NT2/D1 (cell line): ENCODE data around the gene PGLYRP3.
A peak's percentile ranks its signal among the peaks of the same experiment; 100 is the strongest.

ENCODE experiments used
- DNase-seq: peaks from one replicate; pipeline ENCODE4 v3.0.0-alpha.2; 2011; ENCODE audit warnings: low read depth, low spot score
- H3K27me3 ChIP-seq: 2 replicates; pipeline ENCODE4 v1.6.0; 2011; ENCODE audit warnings: mild to moderate bottlenecking; ENCODE audit not compliant: insufficient read length, insufficient read depth
- H3K36me3 ChIP-seq: 2 replicates; pipeline ENCODE4 v1.6.1; 2011; ENCODE audit warnings: mild to moderate bottlenecking, low read length, mixed read lengths; ENCODE audit not compliant: insufficient read depth, insufficient read length
- H3K4me1 ChIP-seq: 2 replicates; pipeline ENCODE4 v1.5.1; 2011; ENCODE audit not compliant: insufficient read depth, insufficient read length
- H3K4me3 ChIP-seq: 2 replicates; pipeline ENCODE4 v1.5.1; 2011; ENCODE audit warnings: low read depth; ENCODE audit not compliant: insufficient read length
- H3K9ac ChIP-seq: 2 replicates; pipeline ENCODE4 v1.6.0; 2011; ENCODE audit warnings: low read depth; ENCODE audit not compliant: insufficient read length
- H3K9me3 ChIP-seq: 2 replicates; pipeline ENCODE4 v1.5.1; 2011; ENCODE audit warnings: mild to moderate bottlenecking, low read length; ENCODE audit not compliant: insufficient read depth
- SUZ12 ChIP-seq: IDR thresholded peaks from 2 replicates; pipeline ENCODE4 v1.6.1; 2011; ENCODE audit not compliant: insufficient read length, insufficient read depth; ENCODE audit errors: extremely low read depth
- YY1 ChIP-seq: IDR thresholded peaks from 2 replicates; pipeline ENCODE4 v1.6.1; 2011; ENCODE audit not compliant: insufficient read length, insufficient read depth
- ZNF274 ChIP-seq: IDR thresholded peaks from 2 replicates; pipeline ENCODE4 v1.6.1; 2011; ENCODE audit warnings: mild to moderate bottlenecking, low read depth, low read length

PGLYRP3 gene

GRCh38 chr1:153260585-153261280, 52.0 kb downstream of the PGLYRP3 start:
- Histone ChIP-seq H3K36me3 (no peaks in the 10 kb centered on the region), H3K4me1 (no peaks in the 10 kb centered on the region), H3K9me3 (peaks cover 8% of the 10 kb centered on the region; the same call in 1 of the 2 replicates), H3K27me3 (peaks cover 70% of the 10 kb centered on the region), H3K9ac (no peak overlapping the region), H3K4me3 (peak overlapping the region; percentile 38)
- DNase-seq = peak; percentile 9
- no peak for TF ChIP-seq SUZ12
- TF ChIP-seq ZNF274 = no peak
- TF ChIP-seq YY1 = no peak

GRCh38 chr1:153259387-153259786, 53.4 kb downstream of the PGLYRP3 start, which contains the start of gene LORICRIN:
Gene LORICRIN (plus strand): TSS chr1:153259687. CDS start chr1:153260950, 1,263 bp downstream.
- Histone ChIP-seq H3K36me3 (no peaks in the 10 kb centered on the region), H3K27me3 (peaks cover 67% of the 10 kb centered on the region), H3K9me3 (0 out of 2 replicates have a peak, but pooled peaks cover 2% of the 10 kb centered on the region), H3K4me1 (no peaks in the 10 kb centered on the region), H3K9ac (no peak within 1 kb of the TSS), H3K4me3 (peak within 1 kb of the TSS; percentile 29)
- TF ChIP-seq SUZ12 (no peak), ZNF274 (no peak)
- DNase-seq = no peak

GRCh38 chr1:153253693-153254092, 59.1 kb downstream of the PGLYRP3 start:
- H3K4me3 ChIP-seq = no peak overlapping the region

GRCh38 chr1:153253076-153253475, 59.7 kb downstream of the PGLYRP3 start:
- no peak overlapping the region for H3K4me3 ChIP-seq
- TF ChIP-seq ZNF274 (no peak), SUZ12 (no peak), YY1 (no peak)
- H3K27me3 ChIP-seq = peaks cover 5% of the 10 kb centered on the region
- no peak for DNase-seq
- H3K4me1 ChIP-seq = no peaks in the 10 kb centered on the region
- H3K9ac ChIP-seq = no peak overlapping the region
- H3K36me3 ChIP-seq = no peaks in the 10 kb centered on the region
- no peaks in the 10 kb centered on the region for H3K9me3 ChIP-seq

More at GRCh38 chr1:153253693-153254092, 59.1 kb downstream of the PGLYRP3 start:
- Histone ChIP-seq H3K9me3 (no peaks in the 10 kb centered on the region), H3K36me3 (no peaks in the 10 kb centered on the region), H3K4me1 (no peaks in the 10 kb centered on the region), H3K9ac (no peak overlapping the region), H3K27me3 (peaks cover 11% of the 10 kb centered on the region)
- no peak for DNase-seq
- TF ChIP-seq YY1 (no peak), SUZ12 (no peak), ZNF274 (no peak)

GRCh38 chr1:153251988-153252387, 60.8 kb downstream of the PGLYRP3 start:
- H3K4me3 ChIP-seq = no peak overlapping the region
- no peak for DNase-seq
- TF ChIP-seq YY1 = no peak
- TF ChIP-seq SUZ12 = no peak
- TF ChIP-seq ZNF274 = no peak
- H3K36me3 ChIP-seq = no peaks in the 10 kb centered on the region
- no peaks in the 10 kb centered on the region for H3K4me1 ChIP-seq
- H3K9me3 ChIP-seq = no peaks in the 10 kb centered on the region
- no peak overlapping the region for H3K9ac ChIP-seq
- no peaks in the 10 kb centered on the region for H3K27me3 ChIP-seq

- no peak overlapping the region for H3K9ac ChIP-seq
- no peaks in the 10 kb centered on the region for H3K9me3 ChIP-seq
- no peaks in the 10 kb centered on the region for H3K4me1 ChIP-seq
- DNase-seq = no peak
- TF ChIP-seq YY1 (no peak), ZNF274 (no peak), SUZ12 (no peak)
- H3K27me3 ChIP-seq = no peaks in the 10 kb centered on the region
- H3K36me3 ChIP-seq = no peaks in the 10 kb centered on the region
- H3K4me3 ChIP-seq = no peak overlapping the region
These were observed 61.2 kb downstream of the PGLYRP3 start for GRCh38 chr1:153251562-153251961.

- no peaks in the 10 kb centered on the region for H3K27me3 ChIP-seq
- no peak for DNase-seq
- no peak overlapping the region for H3K9ac ChIP-seq
- no peaks in the 10 kb centered on the region for H3K4me1 ChIP-seq
- TF ChIP-seq YY1 (no peak), SUZ12 (no peak)
- H3K4me3 ChIP-seq = no peak overlapping the region
- no peaks in the 10 kb centered on the region for H3K9me3 ChIP-seq
- H3K36me3 ChIP-seq = no peaks in the 10 kb centered on the region
These were observed 61.7 kb downstream of the PGLYRP3 start for GRCh38 chr1:153251087-153251486.

- DNase-seq = no peak
- TF ChIP-seq ZNF274 (no peak), YY1 (no peak), SUZ12 (no peak)
- Histone ChIP-seq H3K27me3 (no peaks in the 10 kb centered on the region), H3K9ac (no peak overlapping the region), H3K4me3 (no peak overlapping the region), H3K4me1 (no peaks in the 10 kb centered on the region), H3K36me3 (no peaks in the 10 kb centered on the region), H3K9me3 (no peaks in the 10 kb centered on the region)
These were observed 62.6 kb downstream of the PGLYRP3 start for GRCh38 chr1:153250166-153250565.
